Activated CD8-positive, alpha-beta memory T cell treated with anti-CD3 and anti-CD28 coated beads for 48 hours (primary cell): ENCODE measurements around the gene PRH1.

Source experiments
- DNase-seq, 3 experiments: peaks; one replicate each; pipeline ENCODE4 v3.0.0-alpha.2; 2020; ENCODE audit warnings: low read depth in 2 of 3, low spot score in 2 of 3

The PRH1 gene

DNA sequence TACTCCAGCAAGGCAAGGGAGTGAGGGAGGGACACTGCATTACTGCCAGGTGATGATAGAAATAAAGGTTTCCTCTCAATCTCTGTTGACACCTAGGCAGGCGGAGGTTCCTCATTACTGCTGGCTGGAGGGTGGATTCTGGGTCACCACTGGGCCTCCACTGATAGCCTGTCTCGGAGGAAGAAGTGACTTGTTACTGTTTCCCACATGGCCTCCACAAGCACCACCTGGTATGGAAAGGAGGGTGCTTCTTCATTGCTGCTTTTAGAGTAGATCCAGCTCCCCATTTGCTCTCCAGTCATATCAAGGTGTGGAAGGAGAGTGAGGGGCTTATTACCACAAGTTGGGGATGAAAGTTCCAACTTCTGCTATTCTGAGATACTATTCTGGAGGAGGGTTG, 41.2 kb downstream of the PRH1 start:
- no peak for DNase-seq

- no peak for DNase-seq
These were observed 45.6 kb downstream of the PRH1 start for GRCh38 chr12:10838461-10838860.
